Measurements from ENCODE around the gene HDGFL3. TPM values are rescaled to one million over a fixed set of nuclear protein-coding genes. Genes with fewer than 3 reads are reported as not detected.
A peak's percentile ranks its signal among the peaks of the same experiment; 100 is the strongest.
"Not testable (repeated sequence)": the region's sequence is repeated elsewhere in the genome, so short reads cannot be mapped to it uniquely, and the experiment has no call there.

The HDGFL3 gene
- total RNA-seq, 8 experiments from 2014 or later, result 39.4 to 174 (median 107) TPM

DNA sequence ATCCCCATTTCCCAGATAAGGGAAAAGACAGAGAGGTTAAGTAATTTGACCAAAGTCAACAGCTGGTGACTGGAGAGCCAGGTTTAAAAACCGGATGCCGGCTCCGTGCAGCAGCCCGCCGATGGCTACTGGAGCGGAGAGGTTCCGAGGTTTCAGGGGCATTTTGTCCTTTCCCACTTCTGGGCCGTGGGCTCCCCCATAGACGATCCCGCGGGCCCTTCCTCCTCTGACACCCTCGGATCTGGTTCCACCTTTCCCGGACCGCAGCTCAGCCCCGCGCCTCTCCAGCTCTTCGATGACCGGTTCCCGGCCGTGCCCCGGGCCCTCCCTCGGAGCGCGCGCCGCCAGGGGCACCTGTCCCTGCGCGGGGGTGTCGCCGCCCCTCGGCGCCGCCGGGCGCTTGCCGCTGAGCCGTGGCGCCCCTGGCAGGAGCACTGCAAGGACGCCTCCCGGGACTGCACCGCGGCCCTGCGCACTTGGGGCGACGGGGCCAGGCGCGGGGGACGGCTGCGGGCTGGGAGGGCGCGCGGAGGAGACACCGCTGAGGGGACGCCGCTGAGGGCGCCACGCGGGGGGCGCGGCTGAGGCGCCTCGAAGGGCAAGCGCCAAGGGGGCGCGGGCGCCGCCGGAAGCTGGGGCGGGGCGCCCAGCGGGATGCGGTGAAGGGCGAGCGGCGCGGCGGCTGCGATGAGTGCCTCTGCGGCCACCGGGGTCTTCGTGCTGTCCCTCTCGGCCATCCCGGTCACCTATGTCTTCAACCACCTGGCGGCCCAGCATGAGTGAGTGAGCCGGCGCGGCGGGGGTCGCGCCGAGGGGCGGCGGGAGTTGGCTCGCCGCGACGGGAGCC lies 100.4 kb downstream of the HDGFL3 start, which contains the start of gene TM6SF1:
Gene TM6SF1 (plus strand): TSS at position 652 of the 847 bp plus-strand sequence. CDS start 36 bp downstream, at position 688.
- Histone ChIP-seq H3K4me1 (replicated peaks in 1 of 2) (peaks cover 0 to 2% of the 10 kb centered on the region in 2 donors), H3K27ac (no peak within 1 kb of the TSS), H3K4me3 (peak within 1 kb of the TSS; percentile 34 to 43 (median 41))
- WGBS, 10 experiments, result 0 to 20% (median 2%) methylated on average over 1 to 7 of the region's 97 CpGs; no CpG with 5 or more reads in 5 of the 10 experiments
- in situ Hi-C loops (cut with MboI; ENCODE audit: low pct_unique_long_range_greater_than_20kb in 2 of 9, low sequenced_read_pairs in 9 of 9, unreplicated experiment in 9 of 9), result no loop called here
- peak; percentile 56 to 89 (median 82) for ATAC-seq (replicated peaks in 6 of 8)

DNA sequence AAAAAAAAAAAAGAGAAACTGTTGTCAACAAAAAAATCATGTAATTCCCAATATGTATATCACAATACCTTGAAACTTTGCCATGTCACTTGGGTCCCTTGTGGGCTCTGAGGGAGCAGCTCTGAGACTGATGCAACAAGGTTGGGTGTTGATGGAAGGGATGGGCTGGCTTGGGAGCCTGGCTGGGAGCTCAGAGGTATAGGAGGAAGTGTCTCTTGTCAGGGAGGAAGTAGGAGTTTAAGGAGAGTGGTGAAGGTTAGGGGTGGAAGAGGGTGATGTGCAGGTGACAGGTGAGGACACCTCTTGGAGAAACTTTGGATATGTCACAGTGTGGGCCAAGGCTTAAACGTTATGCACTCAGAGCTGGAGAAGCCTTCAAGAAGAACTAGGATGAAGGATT lies 102.2 kb downstream of the HDGFL3 start:
- no peak for ATAC-seq (replicated peaks in 6 of 8)
- no peak overlapping the region for H3K4me3 ChIP-seq
- 67 to 100% (median 79%) methylated on average over 1 of the region's 1 CpG; no CpG with 5 or more reads in 4 of the 10 experiments for WGBS, 10 experiments
- in situ Hi-C loops (cut with MboI; ENCODE audit: low pct_unique_long_range_greater_than_20kb in 2 of 9, low sequenced_read_pairs in 9 of 9, unreplicated experiment in 9 of 9), result no loop called here
- peaks cover 0 to 2% of the 10 kb centered on the region in 2 donors for H3K4me1 ChIP-seq (replicated peaks in 1 of 2)
- no peak overlapping the region for H3K27ac ChIP-seq

- no peak overlapping the region for H3K27ac ChIP-seq
- H3K4me1 ChIP-seq (replicated peaks in 1 of 2), result peaks cover 0 to 6% of the 10 kb centered on the region in 2 donors
- in situ Hi-C loops (cut with MboI; ENCODE audit: low pct_unique_long_range_greater_than_20kb in 2 of 9, low sequenced_read_pairs in 9 of 9, unreplicated experiment in 9 of 9), result no loop called here
- 17 to 100% (median 76%) methylated on average over 1 to 3 of the region's 4 CpGs; no CpG with 5 or more reads in 2 of the 10 experiments for WGBS, 10 experiments
- no peak overlapping the region for H3K4me3 ChIP-seq
- ATAC-seq (replicated peaks in 6 of 8), result no peak
Measured at GRCh38 chr15:83104141-83104540, 103.5 kb downstream of the HDGFL3 start.

GRCh38 chr15:83102346-83102745 lies 105.3 kb downstream of the HDGFL3 start:
- ATAC-seq (replicated peaks in 6 of 8), result no peak
- in situ Hi-C loops (cut with MboI; ENCODE audit: low pct_unique_long_range_greater_than_20kb in 2 of 9, low sequenced_read_pairs in 9 of 9, unreplicated experiment in 9 of 9), result no loop called here
- Histone ChIP-seq H3K27ac (no peak overlapping the region), H3K4me3 (no peak overlapping the region), H3K4me1 (replicated peaks in 1 of 2) (peaks cover 0 to 3% of the 10 kb centered on the region in 2 donors)
- 0 to 100% (median 50%) methylated on average over 1 to 2 of the region's 2 CpGs; no CpG with 5 or more reads in 3 of the 10 experiments for WGBS, 10 experiments

GRCh38 chr15:83100097-83100646 lies 107.5 kb downstream of the HDGFL3 start:
- in situ Hi-C loops (cut with MboI; ENCODE audit: low pct_unique_long_range_greater_than_20kb in 2 of 9, low sequenced_read_pairs in 9 of 9, unreplicated experiment in 9 of 9), result no loop called here
- peak in 1 of 8 experiments; percentile 16 for ATAC-seq (replicated peaks in 6 of 8)
- Histone ChIP-seq H3K4me1 (replicated peaks in 1 of 2) (peaks cover 0 to 3% of the 10 kb centered on the region in 2 donors), H3K4me3 (no peak overlapping the region), H3K27ac (no peak overlapping the region)
- WGBS, 10 experiments, result 0 to 83% (median 50%) methylated on average over 2 of the region's 2 CpGs; no CpG with 5 or more reads in 3 of the 10 experiments

- in situ Hi-C loops (cut with MboI; ENCODE audit: low pct_unique_long_range_greater_than_20kb in 2 of 9, low sequenced_read_pairs in 9 of 9, unreplicated experiment in 9 of 9), result no loop called here
- Histone ChIP-seq H3K4me1 (replicated peaks in 1 of 2) (peaks cover 0 to 8% of the 10 kb centered on the region in 2 donors), H3K4me3 (no peak overlapping the region), H3K27ac (no peak overlapping the region)
- no peak for ATAC-seq (replicated peaks in 6 of 8)
- WGBS, 10 experiments, result 0 to 83% (median 75%) methylated on average over 1 to 2 of the region's 2 CpGs; no CpG with 5 or more reads in 1 of the 10 experiments
Measured at GRCh38 chr15:83099290-83099689, 108.3 kb downstream of the HDGFL3 start.

DNA sequence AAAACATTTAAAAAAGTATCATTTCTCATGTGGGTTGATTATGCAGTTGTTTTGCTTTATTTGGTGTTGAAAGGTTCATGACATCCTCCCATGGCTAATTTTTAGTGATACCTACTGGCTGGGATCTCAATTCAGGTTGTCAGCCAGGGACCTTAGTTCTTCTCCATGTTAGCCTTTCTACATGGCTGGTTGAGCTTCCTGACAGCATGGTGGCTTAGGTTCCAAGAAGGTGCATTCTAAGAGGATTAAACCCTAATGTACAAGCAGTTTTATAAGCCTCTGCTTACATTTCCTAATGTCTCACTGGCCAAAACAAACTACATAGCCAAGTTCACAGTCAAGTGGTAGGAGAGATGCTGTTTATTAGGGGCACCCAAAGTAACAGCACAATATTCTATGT lies 109.5 kb downstream of the HDGFL3 start:
- Histone ChIP-seq H3K4me1 (replicated peaks in 1 of 2) (peaks cover 0 to 9% of the 10 kb centered on the region in 2 donors), H3K4me3 (no peak overlapping the region), H3K27ac (no peak overlapping the region)
- in situ Hi-C loops (cut with MboI; ENCODE audit: low pct_unique_long_range_greater_than_20kb in 2 of 9, low sequenced_read_pairs in 9 of 9, unreplicated experiment in 9 of 9), result no loop called here
- no peak for ATAC-seq (replicated peaks in 6 of 8)

DNA sequence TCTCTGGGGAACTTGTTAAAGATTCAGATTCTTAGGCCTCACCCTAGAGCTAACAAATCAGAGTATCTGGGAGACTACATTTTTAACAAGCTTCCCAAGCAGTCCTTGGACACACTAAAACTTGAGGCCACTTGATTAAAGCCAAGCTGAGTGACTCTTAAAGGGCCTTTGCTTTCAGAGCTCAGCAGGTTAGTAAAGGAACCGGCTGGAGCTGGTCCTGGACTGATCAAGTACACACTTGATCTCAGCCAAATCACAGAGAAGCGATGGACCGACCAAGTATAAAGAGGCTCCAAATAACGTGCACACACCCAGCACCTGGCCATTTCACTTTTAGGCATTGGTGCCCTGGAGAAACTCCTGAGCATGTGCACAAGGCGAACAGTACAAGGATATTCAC lies 113.0 kb downstream of the HDGFL3 start:
- in situ Hi-C loops (cut with MboI; ENCODE audit: low pct_unique_long_range_greater_than_20kb in 2 of 9, low sequenced_read_pairs in 9 of 9, unreplicated experiment in 9 of 9), result no loop called here
- Histone ChIP-seq H3K4me3 (no peak overlapping the region), H3K27ac (no peak overlapping the region), H3K4me1 (replicated peaks in 1 of 2) (peaks cover 0 to 6% of the 10 kb centered on the region in 2 donors)
- WGBS, 10 experiments, result 36 to 100% (median 72%) methylated on average over 1 to 5 of the region's 5 CpGs; no CpG with 5 or more reads in 1 of the 10 experiments
- peak in 2 of 8 experiments; percentile 28 to 82 for ATAC-seq (replicated peaks in 6 of 8)

- in situ Hi-C loops (cut with MboI; ENCODE audit: low pct_unique_long_range_greater_than_20kb in 2 of 9, low sequenced_read_pairs in 9 of 9, unreplicated experiment in 9 of 9), result no loop called here
- H3K4me1 ChIP-seq (replicated peaks in 1 of 2), result peaks cover 0 to 6% of the 10 kb centered on the region in 2 donors
- H3K27ac ChIP-seq, result no peak overlapping the region
- 41 to 100% (median 88%) methylated on average over 2 to 4 of the region's 4 CpGs; no CpG with 5 or more reads in 2 of the 10 experiments for WGBS, 10 experiments
- ATAC-seq (replicated peaks in 6 of 8), result peak in 1 of 8 experiments; percentile 62
- no peak overlapping the region for H3K4me3 ChIP-seq
Measured at GRCh38 chr15:83092309-83092976, 115.2 kb downstream of the HDGFL3 start.

GRCh38 chr15:83091965-83092308 lies 115.7 kb downstream of the HDGFL3 start:
- H3K4me1 ChIP-seq (replicated peaks in 1 of 2); ATAC-seq (replicated peaks in 6 of 8); H3K4me3 ChIP-seq; H3K27ac ChIP-seq; in situ Hi-C loops (cut with MboI; ENCODE audit: low pct_unique_long_range_greater_than_20kb in 2 of 9, low sequenced_read_pairs in 9 of 9, unreplicated experiment in 9 of 9): not testable (repeated sequence)
- WGBS, 10 experiments, result 40 to 95% (median 82%) methylated on average over 1 to 3 of the region's 3 CpGs; no CpG with 5 or more reads in 2 of the 10 experiments

GRCh38 chr15:83090465-83090864 lies 117.2 kb downstream of the HDGFL3 start:
- peaks cover 0 to 6% of the 10 kb centered on the region in 2 donors for H3K4me1 ChIP-seq (replicated peaks in 1 of 2)
- in situ Hi-C loops (cut with MboI; ENCODE audit: low pct_unique_long_range_greater_than_20kb in 2 of 9, low sequenced_read_pairs in 9 of 9, unreplicated experiment in 9 of 9), result no loop called here
- H3K27ac ChIP-seq, result no peak overlapping the region
- ATAC-seq (replicated peaks in 6 of 8), result no peak
- H3K4me3 ChIP-seq, result no peak overlapping the region
- 0 to 80% (median 25%) methylated on average over 1 to 4 of the region's 4 CpGs for WGBS, 10 experiments

GRCh38 chr15:83088876-83089275 lies 118.7 kb downstream of the HDGFL3 start:
- in situ Hi-C loops (cut with MboI; ENCODE audit: low pct_unique_long_range_greater_than_20kb in 2 of 9, low sequenced_read_pairs in 9 of 9, unreplicated experiment in 9 of 9), result no loop called here
- 5 to 100% (median 85%) methylated on average over 1 to 2 of the region's 2 CpGs; no CpG with 5 or more reads in 2 of the 10 experiments for WGBS, 10 experiments
- ATAC-seq (replicated peaks in 6 of 8), result peak in 3 of 8 experiments; percentile 34 to 63 (median 39)

GRCh38 chr15:83087576-83087975 lies 120.0 kb downstream of the HDGFL3 start:
- H3K4me1 ChIP-seq (replicated peaks in 1 of 2), result no peaks in the 10 kb centered on the region
- H3K27ac ChIP-seq, result no peak overlapping the region
- no peak overlapping the region for H3K4me3 ChIP-seq
- no peak for ATAC-seq (replicated peaks in 6 of 8)
- 38 to 92% (median 67%) methylated on average over 2 of the region's 2 CpGs; no CpG with 5 or more reads in 2 of the 10 experiments for WGBS, 10 experiments
- in situ Hi-C loops (cut with MboI; ENCODE audit: low pct_unique_long_range_greater_than_20kb in 2 of 9, low sequenced_read_pairs in 9 of 9, unreplicated experiment in 9 of 9), result no loop called here

More at GRCh38 chr15:83088876-83089275, 118.7 kb downstream of the HDGFL3 start:
- Histone ChIP-seq H3K27ac (no peak overlapping the region), H3K4me3 (no peak overlapping the region), H3K4me1 (replicated peaks in 1 of 2) (no peaks in the 10 kb centered on the region)
